ENCODE data around the gene NAALADL2. TPM values are rescaled to one million over a fixed set of nuclear protein-coding genes. Genes with fewer than 3 reads are reported as not detected.

Gene NAALADL2
- total RNA-seq, 1 experiment from 2014 or later, result 12.8 TPM

DNA sequence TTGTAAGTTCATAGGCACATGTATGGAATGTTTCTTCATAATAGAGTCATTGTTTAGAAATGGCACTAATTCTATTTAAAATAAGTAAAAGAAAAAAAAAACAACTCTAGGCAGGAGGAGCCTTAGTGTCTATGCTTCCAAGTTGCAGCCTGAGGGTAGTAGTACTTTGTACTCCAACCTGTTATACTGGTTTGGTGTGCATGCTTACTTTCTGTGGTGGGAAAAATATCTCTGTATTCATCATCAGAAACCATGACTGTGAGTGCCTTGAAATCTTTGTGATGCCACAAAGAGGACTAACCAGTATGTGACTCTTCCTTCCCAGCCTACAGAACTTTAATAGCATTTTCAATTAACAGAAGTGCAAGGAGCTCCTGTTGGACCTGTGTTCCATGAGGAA lies 4.4 kb downstream of the NAALADL2 start:
- H2AFZ ChIP-seq, result no peak overlapping the region
- H3K4me2 ChIP-seq, result peak overlapping the region; percentile 48
- no peaks in the 10 kb centered on the region for H3K9me2 ChIP-seq (ENCODE audit: insufficient read depth)
- TF ChIP-seq EZH2 (IDR thresholded peaks at IDR 0.05; ENCODE audit: low read depth), result no peak
- TF ChIP-seq, protein P1, sequence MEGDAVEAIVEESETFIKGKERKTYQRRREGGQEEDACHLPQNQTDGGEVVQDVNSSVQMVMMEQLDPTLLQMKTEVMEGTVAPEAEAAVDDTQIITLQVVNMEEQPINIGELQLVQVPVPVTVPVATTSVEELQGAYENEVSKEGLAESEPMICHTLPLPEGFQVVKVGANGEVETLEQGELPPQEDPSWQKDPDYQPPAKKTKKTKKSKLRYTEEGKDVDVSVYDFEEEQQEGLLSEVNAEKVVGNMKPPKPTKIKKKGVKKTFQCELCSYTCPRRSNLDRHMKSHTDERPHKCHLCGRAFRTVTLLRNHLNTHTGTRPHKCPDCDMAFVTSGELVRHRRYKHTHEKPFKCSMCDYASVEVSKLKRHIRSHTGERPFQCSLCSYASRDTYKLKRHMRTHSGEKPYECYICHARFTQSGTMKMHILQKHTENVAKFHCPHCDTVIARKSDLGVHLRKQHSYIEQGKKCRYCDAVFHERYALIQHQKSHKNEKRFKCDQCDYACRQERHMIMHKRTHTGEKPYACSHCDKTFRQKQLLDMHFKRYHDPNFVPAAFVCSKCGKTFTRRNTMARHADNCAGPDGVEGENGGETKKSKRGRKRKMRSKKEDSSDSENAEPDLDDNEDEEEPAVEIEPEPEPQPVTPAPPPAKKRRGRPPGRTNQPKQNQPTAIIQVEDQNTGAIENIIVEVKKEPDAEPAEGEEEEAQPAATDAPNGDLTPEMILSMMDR (conservative IDR thresholded peaks at IDR 0.05), result no peak
- H3K9me3 ChIP-seq (ENCODE audit: insufficient read depth, low read depth), result peaks cover 6% of the 10 kb centered on the region; the same call in 1 of the 2 replicates
- peak; percentile 59 to 98 for DNase-seq
- H3K79me2 ChIP-seq (ENCODE audit: low read depth), result no peaks in the 10 kb centered on the region
- peaks cover 26% of the 10 kb centered on the region for H3F3A ChIP-seq (ENCODE audit: insufficient read depth, low read depth)
- no peak overlapping the region for H3K4me3 ChIP-seq
- 0 out of 2 replicates have a peak, but pooled peaks cover 6% of the 10 kb centered on the region for H3K36me3 ChIP-seq (ENCODE audit: low read depth)
- H4K20me1 ChIP-seq (ENCODE audit: insufficient read depth), result no peaks in the 10 kb centered on the region; the same call in 1 of the 2 replicates
- ChIA-PET POLR2A (ENCODE audit: unreplicated experiment) (interaction anchor here (0.6 kb wide), 1 partner anchor 1642 kb away, joined by 4 read pairs; no protein-coding TSS in a partner anchor), CTCF (interaction anchor here (0.6 to 1.1 kb wide), 4 partner anchors 109 to 1566 kb away, joined by 3 to 7 read pairs (median 4); no protein-coding TSS in a partner anchor)
- no TSS peak for BruUV-seq (replicated peaks)
- peaks cover 55% of the 10 kb centered on the region for H3K4me1 ChIP-seq (replicated peaks; ENCODE audit: insufficient read depth)
- peak overlapping the region; percentile 70 for H3K27ac ChIP-seq
- H3K27me3 ChIP-seq (ENCODE audit: insufficient read depth, low read depth), result no peaks in the 10 kb centered on the region
- intact Hi-C loops (cut with micrococcal nuclease; ENCODE audit: unreplicated experiment), result loop anchor here (1.0 to 10.0 kb wide), 8 partner anchors 86 to 1801 kb away; no protein-coding TSS in a partner anchor

DNA sequence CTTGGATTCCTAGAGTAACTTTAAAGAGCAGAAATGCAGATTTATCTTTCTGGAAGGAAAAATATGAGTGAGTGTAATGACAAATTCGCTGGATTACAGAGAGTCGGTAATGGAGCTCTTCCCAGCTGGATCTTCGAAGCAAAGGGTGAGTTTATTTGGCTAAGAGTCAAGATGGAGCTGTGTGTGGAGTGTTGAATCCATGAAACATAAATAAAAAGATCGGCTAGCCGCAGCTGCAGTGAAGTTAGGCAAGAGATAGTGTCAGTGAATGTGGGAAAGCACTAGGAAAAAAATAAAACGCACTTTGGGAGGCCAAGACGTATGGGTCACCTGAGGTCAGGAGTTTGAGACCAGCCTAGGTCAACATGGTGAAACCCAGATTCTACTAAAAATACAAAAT lies 10.3 kb downstream of the NAALADL2 start:
- CTCF ChIA-PET, result no interaction called here
- no peak overlapping the region for H2AFZ ChIP-seq
- intact Hi-C loops (cut with micrococcal nuclease; ENCODE audit: unreplicated experiment), result loop anchor here (10.0 kb wide), 1 partner anchor 1795 kb away; no protein-coding TSS in a partner anchor

GRCh38 chr3:174873832-174874657 lies 14.9 kb downstream of the NAALADL2 start:
- Histone ChIP-seq H3K27ac (no peak overlapping the region), H3K4me2 (no peak overlapping the region), H3F3A (ENCODE audit: insufficient read depth, low read depth) (no peaks in the 10 kb centered on the region), H3K4me1 (replicated peaks; ENCODE audit: insufficient read depth) (no peaks in the 10 kb centered on the region), H2AFZ (no peak overlapping the region), H3K9me3 (ENCODE audit: insufficient read depth, low read depth) (no peaks in the 10 kb centered on the region), H3K27me3 (ENCODE audit: insufficient read depth, low read depth) (no peaks in the 10 kb centered on the region), H3K9me2 (ENCODE audit: insufficient read depth) (no peaks in the 10 kb centered on the region), H3K79me2 (ENCODE audit: low read depth) (no peaks in the 10 kb centered on the region), H3K36me3 (ENCODE audit: low read depth) (no peaks in the 10 kb centered on the region), H4K20me1 (ENCODE audit: insufficient read depth) (no peaks in the 10 kb centered on the region), H3K4me3 (no peak overlapping the region)
- DNase-seq, result no peak
- ChIA-PET POLR2A (ENCODE audit: unreplicated experiment) (no interaction called here), CTCF (no interaction called here)
- BruUV-seq (replicated peaks), result no TSS peak
- TF ChIP-seq EZH2 (IDR thresholded peaks at IDR 0.05; ENCODE audit: low read depth), result no peak
- TF ChIP-seq, protein P1 (conservative IDR thresholded peaks at IDR 0.05), result no peak
- intact Hi-C loops (cut with micrococcal nuclease; ENCODE audit: unreplicated experiment), result no loop called here

More for the DNA sequence above, 10.3 kb downstream of the NAALADL2 start:
- Histone ChIP-seq H3F3A (ENCODE audit: insufficient read depth, low read depth) (no peaks in the 10 kb centered on the region), H3K27ac (no peak overlapping the region), H3K4me3 (no peak overlapping the region), H4K20me1 (ENCODE audit: insufficient read depth) (no peaks in the 10 kb centered on the region; the same call in 1 of the 2 replicates), H3K79me2 (ENCODE audit: low read depth) (no peaks in the 10 kb centered on the region), H3K4me2 (no peak overlapping the region), H3K9me3 (ENCODE audit: insufficient read depth, low read depth) (no peaks in the 10 kb centered on the region), H3K9me2 (ENCODE audit: insufficient read depth) (no peaks in the 10 kb centered on the region), H3K4me1 (replicated peaks; ENCODE audit: insufficient read depth) (no peaks in the 10 kb centered on the region; the same call in 1 of the 2 replicates), H3K27me3 (ENCODE audit: insufficient read depth, low read depth) (no peaks in the 10 kb centered on the region), H3K36me3 (ENCODE audit: low read depth) (no peaks in the 10 kb centered on the region)
- TF ChIP-seq, protein P1 (conservative IDR thresholded peaks at IDR 0.05), result no peak
- TF ChIP-seq EZH2 (IDR thresholded peaks at IDR 0.05; ENCODE audit: low read depth), result no peak
- no TSS peak for BruUV-seq (replicated peaks)
- POLR2A ChIA-PET (ENCODE audit: unreplicated experiment), result no interaction called here
- DNase-seq, result no peak
